PC-9 (cell line): ENCODE measurements around the gene KPNA5. TPM values are rescaled to one million over a fixed set of nuclear protein-coding genes. Genes with fewer than 3 reads are reported as not detected.

Experiments
- BruUV-seq: library from RNA; stranded (reverse); fragments of 400-500 nt; replicated peaks from 2 replicates; lab custom pipeline; 2021; lab: Mats Ljungman, UMichigan
- CTCF ChIA-PET: fragments of 300-600 bp; sonication (Branson Sonifier 250); formaldehyde crosslinking; loops from one replicate; lab custom pipeline; 2022; ENCODE audit warnings: antibody characterized with exemption; lab: Charles Lee
- POLR2A ChIA-PET: fragments of 300-600 bp; sonication (Branson Sonifier 250); formaldehyde crosslinking; loops from one replicate; lab custom pipeline; 2022; ENCODE audit warnings: antibody characterized with exemption; ENCODE audit not compliant: unreplicated experiment; lab: Charles Lee
- DNase-seq, 2 experiments: peaks; one replicate each; pipeline versions ENCODE4 v3.0.0 to v3.0.0-alpha.2; 2015 to 2022; ENCODE audit warnings: mixed read lengths in 1 of 2
- H2AFZ ChIP-seq: fragments of 200-600 bp; sonication (generic); 2 replicates; pipeline ENCODE4 v1.8.1; 2017; ENCODE audit warnings: antibody characterized with exemption
- H3F3A ChIP-seq: fragments of 200-600 bp; sonication (generic); 2 replicates; pipeline ENCODE4 v1.8.1; 2017; ENCODE audit warnings: antibody characterized with exemption, mild to moderate bottlenecking, low read depth; ENCODE audit not compliant: insufficient read depth
- H3K27ac ChIP-seq: fragments of 200-600 bp; sonication (generic); 2 replicates; pipeline ENCODE4 v1.6.1; 2016; ENCODE audit warnings: mixed run types
- H3K27me3 ChIP-seq: fragments of 200-600 bp; sonication (generic); 2 replicates; pipeline ENCODE4 v1.6.1; 2016; ENCODE audit warnings: low read depth, mixed run types; ENCODE audit not compliant: insufficient read depth
- H3K36me3 ChIP-seq: fragments of 200-600 bp; sonication (generic); 2 replicates; pipeline ENCODE4 v1.6.1; 2016; ENCODE audit warnings: low read depth, mixed run types
- H3K4me1 ChIP-seq: fragments of 200-600 bp; sonication (generic); replicated peaks from 2 replicates; pipeline ENCODE4 v1.6.1; 2016; ENCODE audit warnings: mixed run types; ENCODE audit not compliant: insufficient read depth
- H3K4me2 ChIP-seq: fragments of 200-600 bp; sonication (generic); 2 replicates; pipeline ENCODE4 v1.6.1; 2017; ENCODE audit warnings: mixed run types
- H3K4me3 ChIP-seq: fragments of 200-600 bp; sonication (generic); 2 replicates; pipeline ENCODE4 v1.6.1; 2016; ENCODE audit warnings: mixed run types
- H3K79me2 ChIP-seq: fragments of 200-600 bp; sonication (generic); 2 replicates; pipeline ENCODE4 v1.6.1; 2017; ENCODE audit warnings: low read depth, mixed run types
- H3K9me2 ChIP-seq: fragments of 200-600 bp; sonication (generic); 2 replicates; pipeline ENCODE4 v1.8.1; 2017; ENCODE audit warnings: mild to moderate bottlenecking; ENCODE audit not compliant: insufficient read depth
- H3K9me3 ChIP-seq: fragments of 200-600 bp; sonication (generic); 2 replicates; pipeline ENCODE4 v1.8.1; 2016; ENCODE audit warnings: low read depth; ENCODE audit not compliant: insufficient read depth
- H4K20me1 ChIP-seq: fragments of 200-600 bp; sonication (generic); 2 replicates; pipeline ENCODE4 v1.8.1; 2017; ENCODE audit not compliant: insufficient read depth
- EZH2 ChIP-seq: fragments of 200-600 bp; sonication (generic); IDR thresholded peaks from 2 replicates; pipeline ENCODE4 v1.8.0; 2017; ENCODE audit warnings: antibody characterized with exemption, low read depth
- intact Hi-C: fragments of 100-400 bp; cut with micrococcal nuclease; formaldehyde crosslinking; loops from one replicate; pipeline ENCODE4 v1.10.0; 2022; ENCODE audit not compliant: unreplicated experiment
- total RNA-seq: library from RNA; stranded (reverse); gene quantifications from 2 replicates; pipeline ENCODE4 v1.2.3, GENCODE V29; 2021
- TF ChIP-seq, protein P1 (sequence below): fragments of 200-600 bp; sonication (generic); conservative IDR thresholded peaks from 2 replicates; pipeline ENCODE4 v1.6.1; 2017; ENCODE audit warnings: mixed run types, antibody characterized with exemption, mild to moderate bottlenecking, moderate library complexity

KPNA5 gene
- total RNA-seq, 1 experiment from 2014 or later, result 6.6 TPM

DNA sequence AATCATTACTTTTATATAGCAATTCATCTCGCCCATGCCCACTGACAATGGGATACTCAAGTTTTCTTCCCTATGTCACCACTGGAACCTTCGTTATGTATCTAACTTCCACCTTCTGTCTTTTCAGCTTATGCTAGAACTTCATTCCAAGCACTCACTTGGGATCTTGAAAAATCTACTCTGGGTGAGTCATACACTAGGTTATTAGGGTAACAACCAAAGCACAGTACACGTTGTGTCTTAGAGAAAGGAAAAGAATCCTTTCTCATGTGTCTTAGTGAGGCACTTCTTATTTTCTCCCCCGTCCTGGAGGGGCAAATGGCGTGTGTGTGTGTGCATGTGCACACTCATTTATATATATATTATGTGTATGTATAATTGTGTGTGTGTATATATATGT lies 102.8 kb downstream of the KPNA5 start:
- TF ChIP-seq, protein P1, sequence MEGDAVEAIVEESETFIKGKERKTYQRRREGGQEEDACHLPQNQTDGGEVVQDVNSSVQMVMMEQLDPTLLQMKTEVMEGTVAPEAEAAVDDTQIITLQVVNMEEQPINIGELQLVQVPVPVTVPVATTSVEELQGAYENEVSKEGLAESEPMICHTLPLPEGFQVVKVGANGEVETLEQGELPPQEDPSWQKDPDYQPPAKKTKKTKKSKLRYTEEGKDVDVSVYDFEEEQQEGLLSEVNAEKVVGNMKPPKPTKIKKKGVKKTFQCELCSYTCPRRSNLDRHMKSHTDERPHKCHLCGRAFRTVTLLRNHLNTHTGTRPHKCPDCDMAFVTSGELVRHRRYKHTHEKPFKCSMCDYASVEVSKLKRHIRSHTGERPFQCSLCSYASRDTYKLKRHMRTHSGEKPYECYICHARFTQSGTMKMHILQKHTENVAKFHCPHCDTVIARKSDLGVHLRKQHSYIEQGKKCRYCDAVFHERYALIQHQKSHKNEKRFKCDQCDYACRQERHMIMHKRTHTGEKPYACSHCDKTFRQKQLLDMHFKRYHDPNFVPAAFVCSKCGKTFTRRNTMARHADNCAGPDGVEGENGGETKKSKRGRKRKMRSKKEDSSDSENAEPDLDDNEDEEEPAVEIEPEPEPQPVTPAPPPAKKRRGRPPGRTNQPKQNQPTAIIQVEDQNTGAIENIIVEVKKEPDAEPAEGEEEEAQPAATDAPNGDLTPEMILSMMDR, result no peak
- TF ChIP-seq EZH2, result no peak
- no peak overlapping the region for H3K27ac ChIP-seq
- H3F3A ChIP-seq, result no peaks in the 10 kb centered on the region
- ChIA-PET POLR2A (no interaction called here), CTCF (no interaction called here)
- no peaks in the 10 kb centered on the region for H3K79me2 ChIP-seq
- no TSS peak for BruUV-seq
- no peaks in the 10 kb centered on the region for H4K20me1 ChIP-seq
- no peaks in the 10 kb centered on the region for H3K27me3 ChIP-seq
- no peaks in the 10 kb centered on the region for H3K4me1 ChIP-seq
- no peak overlapping the region for H3K4me2 ChIP-seq
- H3K9me3 ChIP-seq, result no peaks in the 10 kb centered on the region
- no peak overlapping the region for H3K4me3 ChIP-seq
- intact Hi-C loops, result no loop called here
- H3K9me2 ChIP-seq, result no peaks in the 10 kb centered on the region
- no peak for DNase-seq
- no peaks in the 10 kb centered on the region for H3K36me3 ChIP-seq
- H2AFZ ChIP-seq, result no peak overlapping the region

Other genes starting within 250 kb of the KPNA5 start
- not detected in 2 replicates for gene CALHM6, start 219.8 kb upstream of the KPNA5 start, total RNA-seq
- not detected in 2 replicates for gene CALHM5, start 169.6 kb upstream of the KPNA5 start, total RNA-seq
- not detected in 2 replicates for gene TRAPPC3L, start 135.5 kb upstream of the KPNA5 start, total RNA-seq
- gene CALHM4, start 127.5 kb upstream of the KPNA5 start, total RNA-seq, result not detected in 2 replicates
- 21.5 and 22.9 TPM in 2 replicates for gene RWDD1, start 109.7 kb upstream of the KPNA5 start, total RNA-seq
- 0.13 and 0.24 TPM in 2 replicates for gene RSPH4A, start 64.7 kb upstream of the KPNA5 start, total RNA-seq
- gene ZUP1, start 12.4 kb upstream of the KPNA5 start, total RNA-seq, result 13.6 and 14.0 TPM in 2 replicates
- gene FAM162B, start 84.5 kb downstream of the KPNA5 start, total RNA-seq, result not detected in 2 replicates
- gene GPRC6A, start 147.9 kb downstream of the KPNA5 start, total RNA-seq, result not detected in 2 replicates
- gene RFX6, start 196.0 kb downstream of the KPNA5 start, total RNA-seq, result not detected in 2 replicates